HEK293T (cell line): ENCODE measurements around the gene CMKLR1.

Source experiments
- BHLHE40 ChIP-seq: fragments of 450-650 bp; IDR thresholded peaks from 2 replicates; pipeline ENCODE4 v1.6.1; 2016; ENCODE audit warnings: mild to moderate bottlenecking, moderate library complexity, borderline replicate concordance
- CTBP1 ChIP-seq: fragments of 450-650 bp; IDR thresholded peaks from 2 replicates; pipeline ENCODE4 v1.6.1; 2016; ENCODE audit warnings: borderline replicate concordance
- FOXK2 ChIP-seq: fragments of 450-650 bp; IDR thresholded peaks from 2 replicates; pipeline ENCODE4 v1.6.1; 2016; ENCODE audit warnings: mild to moderate bottlenecking
- FOXM1 ChIP-seq: fragments of 450-650 bp; IDR thresholded peaks from 2 replicates; pipeline ENCODE4 v1.6.1; 2017; ENCODE audit warnings: mild to moderate bottlenecking, borderline replicate concordance
- HDGF ChIP-seq: fragments of 450-650 bp; IDR thresholded peaks from 2 replicates; pipeline ENCODE4 v1.6.1; 2017; ENCODE audit warnings: antibody characterized with exemption, borderline replicate concordance
- L3MBTL2 ChIP-seq: fragments of 450-650 bp; conservative IDR thresholded peaks from 2 replicates; pipeline ENCODE4 v1.6.1; 2016; ENCODE audit warnings: mild to moderate bottlenecking
- SP1 ChIP-seq: fragments of 450-650 bp; IDR thresholded peaks from 2 replicates; pipeline ENCODE4 v1.6.1; 2017
- SUZ12 ChIP-seq: fragments of 450-650 bp; IDR thresholded peaks from 2 replicates; pipeline ENCODE4 v1.6.1; 2016; ENCODE audit warnings: mild to moderate bottlenecking
- TARDBP ChIP-seq: fragments of 450-650 bp; IDR thresholded peaks from 2 replicates; pipeline ENCODE4 v1.6.1; 2016
- TF ChIP-seq, protein P1 (sequence below): fragments of 450-650 bp; IDR thresholded peaks from 2 replicates; pipeline ENCODE4 v1.6.1; 2016

DNA sequence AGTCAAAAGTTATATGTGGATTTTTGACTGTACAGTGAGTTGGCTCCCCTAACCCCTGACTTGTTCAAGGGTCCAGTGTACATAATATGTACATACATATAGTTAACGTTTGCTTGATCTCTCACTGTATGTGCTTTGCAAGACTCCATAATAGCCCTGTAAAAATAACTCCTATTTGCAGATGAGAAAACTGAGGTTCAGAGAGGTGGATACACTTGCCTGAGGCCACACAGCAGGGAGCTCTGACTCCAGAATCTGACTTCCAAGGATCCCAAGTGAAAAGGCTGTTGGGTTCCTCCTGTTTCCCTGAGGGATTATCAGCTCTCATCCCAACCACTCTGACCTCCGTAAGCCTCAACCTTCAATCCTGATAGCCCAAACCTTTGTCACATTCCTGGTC lies 41.7 kb downstream of the CMKLR1 start:
- TF ChIP-seq SP1 (no peak), FOXM1 (no peak), TARDBP (no peak), L3MBTL2 (no peak), CTBP1 (no peak), BHLHE40 (no peak), SUZ12 (no peak), HDGF (no peak), FOXK2 (no peak)
- TF ChIP-seq, protein P1, sequence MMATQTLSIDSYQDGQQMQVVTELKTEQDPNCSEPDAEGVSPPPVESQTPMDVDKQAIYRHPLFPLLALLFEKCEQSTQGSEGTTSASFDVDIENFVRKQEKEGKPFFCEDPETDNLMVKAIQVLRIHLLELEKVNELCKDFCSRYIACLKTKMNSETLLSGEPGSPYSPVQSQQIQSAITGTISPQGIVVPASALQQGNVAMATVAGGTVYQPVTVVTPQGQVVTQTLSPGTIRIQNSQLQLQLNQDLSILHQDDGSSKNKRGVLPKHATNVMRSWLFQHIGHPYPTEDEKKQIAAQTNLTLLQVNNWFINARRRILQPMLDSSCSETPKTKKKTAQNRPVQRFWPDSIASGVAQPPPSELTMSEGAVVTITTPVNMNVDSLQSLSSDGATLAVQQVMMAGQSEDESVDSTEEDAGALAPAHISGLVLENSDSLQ = no peak
